Measurements from ENCODE around the gene SMIM31.

SMIM31 gene

GRCh38 chr4:164789047-164789446, 35.1 kb downstream of the SMIM31 start:
- DNase-seq (ENCODE audit: low read depth) = no peak

GRCh38 chr4:164790249-164790648, 36.3 kb downstream of the SMIM31 start:
- DNase-seq (ENCODE audit: low read depth) = no peak

- no peak for DNase-seq (ENCODE audit: low read depth)
Measured at GRCh38 chr4:164799410-164799809, 45.5 kb downstream of the SMIM31 start.

- DNase-seq (ENCODE audit: low read depth) = no peak
Measured at GRCh38 chr4:164800786-164801185, 46.9 kb downstream of the SMIM31 start.

- no peak for DNase-seq (ENCODE audit: low read depth)
Measured at GRCh38 chr4:164802301-164802901, 48.5 kb downstream of the SMIM31 start.

GRCh38 chr4:164803702-164804101, 49.8 kb downstream of the SMIM31 start:
- DNase-seq (ENCODE audit: low read depth) = no peak

GRCh38 chr4:164807611-164808010, 53.7 kb downstream of the SMIM31 start:
- no peak for DNase-seq (ENCODE audit: low read depth)

- DNase-seq (ENCODE audit: low read depth) = no peak
Measured at GRCh38 chr4:164813554-164813953, 59.6 kb downstream of the SMIM31 start.

GRCh38 chr4:164815711-164816110, 61.8 kb downstream of the SMIM31 start:
- DNase-seq (ENCODE audit: low read depth) = no peak

- DNase-seq (ENCODE audit: low read depth) = no peak
Measured at GRCh38 chr4:164819366-164819765, 65.4 kb downstream of the SMIM31 start.

- DNase-seq (ENCODE audit: low read depth) = no peak
Measured at GRCh38 chr4:164821711-164822110, 67.8 kb downstream of the SMIM31 start.

GRCh38 chr4:164824581-164824980, 70.7 kb downstream of the SMIM31 start:
- DNase-seq (ENCODE audit: low read depth) = no peak

- no peak for DNase-seq (ENCODE audit: low read depth)
Measured at GRCh38 chr4:164828955-164829354, 75.0 kb downstream of the SMIM31 start.

- no peak for DNase-seq (ENCODE audit: low read depth)
Measured at GRCh38 chr4:164846566-164846965, 92.6 kb downstream of the SMIM31 start.

- DNase-seq (ENCODE audit: low read depth) = no peak
Measured at GRCh38 chr4:164847016-164847415, 93.1 kb downstream of the SMIM31 start.

- DNase-seq (ENCODE audit: low read depth) = no peak
Measured at GRCh38 chr4:164847967-164848649, 94.2 kb downstream of the SMIM31 start.

Measured in T follicular helper cell (primary cell).